Lung (tissue), 12 donors: ENCODE data around the gene MMP24OS. TPM values are rescaled to one million over a fixed set of nuclear protein-coding genes. Genes with fewer than 3 reads are reported as not detected.

Source experiments
- ATAC-seq: fragments of 200-7000 bp; cut with Tn5 transposase; one replicate; pipeline ENCODE4 v1.9.1; 2020; ENCODE audit warnings: moderate number of reproducible peaks; ENCODE audit not compliant: insufficient read depth, low FRiP score
- DNase-seq, 3 donors: peaks; one replicate each; pipeline ENCODE4 v3.0.0-alpha.2; 2013 to 2017
- H3K27ac ChIP-seq, 2 donors: one replicate each; pipeline ENCODE4 v1.5.1; 2013; ENCODE audit warnings: mild to moderate bottlenecking in 2 of 2, moderate library complexity in 2 of 2, control low read depth in 1 of 2, inconsistent platforms in 1 of 2, low read depth in 1 of 2, low read length in 1 of 2
- H3K27me3 ChIP-seq, 3 donors: one replicate each; pipeline ENCODE4 v1.5.1; 2013; ENCODE audit warnings: low read length in 2 of 3; ENCODE audit not compliant: control insufficient read depth in 3 of 3, insufficient read depth in 3 of 3
- H3K36me3 ChIP-seq, 4 donors: one replicate each; pipeline ENCODE4 v1.5.1; 2013; ENCODE audit warnings: low read length in 4 of 4, mild to moderate bottlenecking in 1 of 4, moderate library complexity in 1 of 4; ENCODE audit not compliant: control insufficient read depth in 4 of 4, insufficient read depth in 4 of 4
- H3K4me1 ChIP-seq, 5 donors: one replicate each; pipeline ENCODE4 v1.5.1; 2013; ENCODE audit warnings: low read length in 5 of 5, mild to moderate bottlenecking in 2 of 5, moderate library complexity in 1 of 5; ENCODE audit not compliant: control insufficient read depth in 5 of 5, insufficient read depth in 5 of 5
- H3K4me3 ChIP-seq: one replicate; pipeline ENCODE4 v1.5.1; 2013; ENCODE audit warnings: mild to moderate bottlenecking, control low read depth, moderate library complexity
- H3K9ac ChIP-seq, 2 donors: one replicate each; pipeline ENCODE4 v1.5.1; 2013; ENCODE audit warnings: low read length in 2 of 2, control low read depth in 1 of 2; ENCODE audit not compliant: insufficient read depth in 1 of 2
- H3K9me3 ChIP-seq, 4 donors: one replicate each; pipeline ENCODE4 v1.5.1; 2013; ENCODE audit warnings: low read length in 3 of 4, mild to moderate bottlenecking in 1 of 4, moderate library complexity in 1 of 4; ENCODE audit not compliant: control insufficient read depth in 4 of 4, insufficient read depth in 3 of 4
- CTCF ChIP-seq: IDR thresholded peaks from 2 replicates; pipeline ENCODE4 v1.5.1; 2012; ENCODE audit warnings: mild to moderate bottlenecking; ENCODE audit errors: control extremely low read depth, extremely low read depth
- WGBS, 2 donors: extraction: QIAGEN DNeasy Blood & Tissue Kit; methylation state at CpG; one replicate each; pipeline ENCODE4 v1.1.7; 2013; 5-methylcytosine and 5-hydroxymethylcytosine counted together
- polyA plus RNA-seq, 2 donors: library from polyadenylated mRNA; stranded (reverse); fragments of 200-250 nt; gene quantifications; one replicate each; pipeline ENCODE4 v1.2.1, GENCODE V29; 2013
- total RNA-seq, 2 donors: library from RNA; depleted of rRNA in 1 of 2; stranded (reverse); fragments of >200 nt in 1 of 2; gene quantifications; one replicate each; pipeline ENCODE4 v1.2.1, GENCODE V29; 2014 to 2021
- donor health status: control.
- donor health status: control.
- donor health status: Bipolar disorder and iron deficiency.
- donor health status: healthy.
- donor health status: DM: yes; HTN: yes; CAD: no.

Gene MMP24OS
- total and polyA plus RNA-seq, 4 donors: 27.8 to 117 (median 68.8) TPM

- DNase-seq (no peak), ATAC-seq (no peak)
- Histone ChIP-seq H3K27me3 (peaks cover 0 to 3% (median 2%) of the 10 kb centered on the region in 3 donors), H3K4me1 (peaks cover 0 to 3% (median 0%) of the 10 kb centered on the region in 5 donors), H3K36me3 (peaks cover 0 to 3% (median 0%) of the 10 kb centered on the region in 4 donors), H3K4me3 (no peak overlapping the region), H3K9me3 (no peaks in the 10 kb centered on the region), H3K9ac (no peak overlapping the region), H3K27ac (no peak overlapping the region)
- WGBS, 2 donors: 63 to 71% methylated on average over 4 of the region's 4 CpGs
- TF ChIP-seq CTCF: no peak
Observed at GRCh38 chr20:35299780-35300179, 21.9 kb upstream of the MMP24OS start.

- H3K4me1 ChIP-seq: peaks cover 0 to 3% (median 0%) of the 10 kb centered on the region in 5 donors
Observed at GRCh38 chr20:35298264-35298663, 20.3 kb upstream of the MMP24OS start.

GRCh38 chr20:35297740-35298139 lies 19.8 kb upstream of the MMP24OS start:
- 87 to 89% methylated on average over 14 of the region's 14 CpGs for WGBS, 2 donors
- Histone ChIP-seq H3K9ac (no peak overlapping the region), H3K9me3 (no peaks in the 10 kb centered on the region), H3K27me3 (peaks cover 0 to 3% (median 2%) of the 10 kb centered on the region in 3 donors), H3K27ac (no peak overlapping the region), H3K4me1 (peaks cover 0 to 3% (median 0%) of the 10 kb centered on the region in 5 donors), H3K36me3 (no peaks in the 10 kb centered on the region), H3K4me3 (no peak overlapping the region)
- no peak for TF ChIP-seq CTCF
- DNase-seq: no peak
- no peak for ATAC-seq

More at GRCh38 chr20:35298264-35298663, 20.3 kb upstream of the MMP24OS start:
- Histone ChIP-seq H3K36me3 (peaks cover 0 to 3% (median 0%) of the 10 kb centered on the region in 4 donors), H3K9me3 (no peaks in the 10 kb centered on the region), H3K4me3 (no peak overlapping the region), H3K9ac (no peak overlapping the region), H3K27ac (no peak overlapping the region), H3K27me3 (peaks cover 0 to 3% (median 2%) of the 10 kb centered on the region in 3 donors)
- WGBS, 2 donors: 56 to 79% methylated on average over 5 of the region's 5 CpGs
- no peak for ATAC-seq
- TF ChIP-seq CTCF: no peak
- no peak for DNase-seq

GRCh38 chr20:35297155-35297554 lies 19.2 kb upstream of the MMP24OS start:
- H3K36me3 ChIP-seq: no peaks in the 10 kb centered on the region
- DNase-seq (no peak), ATAC-seq (no peak)
- peaks cover 0 to 3% (median 2%) of the 10 kb centered on the region in 3 donors for H3K27me3 ChIP-seq
- no peak overlapping the region for H3K27ac ChIP-seq
- no peak overlapping the region for H3K9ac ChIP-seq
- 65 to 72% methylated on average over 8 of the region's 8 CpGs for WGBS, 2 donors
- TF ChIP-seq CTCF: no peak
- no peak overlapping the region for H3K4me3 ChIP-seq
- H3K4me1 ChIP-seq: peaks cover 0 to 6% (median 0%) of the 10 kb centered on the region in 5 donors
- H3K9me3 ChIP-seq: no peaks in the 10 kb centered on the region
